ENCODE data around the gene FAM53A. TPM values are rescaled to one million over a fixed set of nuclear protein-coding genes. Genes with fewer than 3 reads are reported as not detected.

FAM53A gene
- total RNA-seq, 1 donor from 2014 or later: 4.3 TPM

DNA sequence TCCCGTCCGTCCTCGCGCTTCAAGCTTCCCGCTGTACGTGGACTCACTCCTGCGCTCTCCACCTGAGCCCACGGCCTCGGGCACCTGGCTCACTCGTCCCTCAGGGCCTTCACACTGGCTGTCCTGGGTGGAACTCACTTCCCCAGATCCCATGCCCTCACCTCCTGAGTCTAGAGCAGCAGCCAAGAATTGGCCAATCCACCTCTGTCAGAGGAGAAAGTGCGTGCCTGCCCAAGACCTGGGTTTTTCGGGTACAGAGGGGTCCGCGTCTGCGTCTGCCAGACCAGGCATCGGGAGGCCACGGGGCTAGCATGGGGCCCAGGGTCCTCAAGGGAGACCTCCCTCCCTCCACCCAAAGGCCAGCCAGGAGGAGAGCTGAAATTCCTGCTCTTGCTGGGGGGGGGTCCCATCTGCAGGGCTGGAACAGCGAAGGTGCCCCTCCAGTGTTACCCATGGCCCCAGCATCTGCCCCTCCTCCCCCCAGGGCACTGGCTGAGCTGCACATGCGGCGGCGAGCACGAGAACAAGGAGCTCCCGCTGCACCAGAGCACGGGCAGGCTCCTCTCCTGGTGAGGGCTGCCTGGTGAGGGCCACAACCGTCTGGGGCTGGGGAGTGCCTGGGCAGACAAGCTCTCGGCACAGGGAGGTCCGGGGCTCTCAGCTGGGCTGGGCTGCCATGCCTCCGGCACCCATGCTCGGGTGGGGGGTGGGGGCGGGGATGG is 47.5 kb downstream of the FAM53A start:
- DNase-seq (ENCODE audit: low read depth, low spot score): no peak
- Mint-ChIP-seq H3K27ac (ENCODE audit: unreplicated experiment) (no peak overlapping the region), H3K9me3 (no peaks in the 10 kb centered on the region), H3K4me3 (no peak overlapping the region), H3K36me3 (ENCODE audit: low read depth) (no peaks in the 10 kb centered on the region), H3K27me3 (ENCODE audit: low read depth) (peaks cover 4% of the 10 kb centered on the region), H3K4me1 (no peaks in the 10 kb centered on the region)
- TF ChIP-seq, protein P1, sequence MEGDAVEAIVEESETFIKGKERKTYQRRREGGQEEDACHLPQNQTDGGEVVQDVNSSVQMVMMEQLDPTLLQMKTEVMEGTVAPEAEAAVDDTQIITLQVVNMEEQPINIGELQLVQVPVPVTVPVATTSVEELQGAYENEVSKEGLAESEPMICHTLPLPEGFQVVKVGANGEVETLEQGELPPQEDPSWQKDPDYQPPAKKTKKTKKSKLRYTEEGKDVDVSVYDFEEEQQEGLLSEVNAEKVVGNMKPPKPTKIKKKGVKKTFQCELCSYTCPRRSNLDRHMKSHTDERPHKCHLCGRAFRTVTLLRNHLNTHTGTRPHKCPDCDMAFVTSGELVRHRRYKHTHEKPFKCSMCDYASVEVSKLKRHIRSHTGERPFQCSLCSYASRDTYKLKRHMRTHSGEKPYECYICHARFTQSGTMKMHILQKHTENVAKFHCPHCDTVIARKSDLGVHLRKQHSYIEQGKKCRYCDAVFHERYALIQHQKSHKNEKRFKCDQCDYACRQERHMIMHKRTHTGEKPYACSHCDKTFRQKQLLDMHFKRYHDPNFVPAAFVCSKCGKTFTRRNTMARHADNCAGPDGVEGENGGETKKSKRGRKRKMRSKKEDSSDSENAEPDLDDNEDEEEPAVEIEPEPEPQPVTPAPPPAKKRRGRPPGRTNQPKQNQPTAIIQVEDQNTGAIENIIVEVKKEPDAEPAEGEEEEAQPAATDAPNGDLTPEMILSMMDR (conservative IDR thresholded peaks at IDR 0.05): no peak

DNA sequence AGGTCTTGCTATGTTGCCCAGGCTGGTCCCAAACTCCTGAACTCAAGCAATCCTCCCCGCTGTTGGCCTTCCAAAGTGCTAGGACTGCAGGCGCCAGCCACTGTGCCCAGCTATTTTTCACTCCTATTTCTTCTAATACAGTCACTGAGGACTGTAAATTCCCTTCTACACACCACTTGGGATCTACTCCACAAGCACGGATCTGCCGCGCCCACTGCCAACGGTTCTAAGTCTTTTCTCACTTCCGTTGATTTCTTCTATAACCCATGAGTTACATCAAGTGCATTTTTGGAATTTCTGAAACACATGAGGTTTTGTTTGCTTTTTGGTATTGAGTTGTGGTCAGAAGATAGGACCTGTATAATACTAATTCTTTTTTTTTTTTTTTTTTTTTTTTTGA is 48.6 kb downstream of the FAM53A start:
- H3K4me3 Mint-ChIP-seq: no peak overlapping the region
- no peaks in the 10 kb centered on the region for H3K4me1 Mint-ChIP-seq
- TF ChIP-seq, protein P1 (conservative IDR thresholded peaks at IDR 0.05): no peak
- no peaks in the 10 kb centered on the region for H3K9me3 Mint-ChIP-seq
- no peaks in the 10 kb centered on the region for H3K36me3 Mint-ChIP-seq (ENCODE audit: low read depth)
- H3K27me3 Mint-ChIP-seq (ENCODE audit: low read depth): peaks cover 4% of the 10 kb centered on the region
- H3K27ac Mint-ChIP-seq (ENCODE audit: unreplicated experiment): no peak overlapping the region
- DNase-seq (ENCODE audit: low read depth, low spot score): no peak

DNA sequence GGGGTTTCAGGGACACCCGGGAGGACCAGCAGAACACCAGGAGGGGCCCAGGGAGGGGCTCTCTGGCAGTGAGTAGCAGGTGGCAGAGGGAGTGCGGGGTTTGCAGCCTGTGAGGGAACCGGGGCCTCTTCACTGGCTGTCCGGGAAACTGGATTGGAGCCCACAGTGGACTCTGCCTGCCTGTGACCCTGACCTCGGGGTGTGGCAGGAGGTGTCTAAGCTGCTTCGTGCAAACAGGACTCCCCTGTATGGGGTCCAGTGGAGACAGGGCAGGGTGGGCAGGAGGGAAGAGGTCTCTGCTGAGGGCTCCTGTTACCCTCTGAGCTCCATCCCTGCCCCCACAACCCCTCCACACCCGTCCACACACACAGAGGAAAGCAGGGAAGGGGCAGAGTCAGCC is 50.1 kb downstream of the FAM53A start:
- Mint-ChIP-seq H3K9me3 (no peaks in the 10 kb centered on the region), H3K36me3 (ENCODE audit: low read depth) (no peaks in the 10 kb centered on the region), H3K27me3 (ENCODE audit: low read depth) (peaks cover 4% of the 10 kb centered on the region), H3K4me3 (no peak overlapping the region), H3K27ac (ENCODE audit: unreplicated experiment) (no peak overlapping the region), H3K4me1 (no peaks in the 10 kb centered on the region)
- TF ChIP-seq, protein P1 (conservative IDR thresholded peaks at IDR 0.05): no peak
- no peak for DNase-seq (ENCODE audit: low read depth, low spot score)

DNA sequence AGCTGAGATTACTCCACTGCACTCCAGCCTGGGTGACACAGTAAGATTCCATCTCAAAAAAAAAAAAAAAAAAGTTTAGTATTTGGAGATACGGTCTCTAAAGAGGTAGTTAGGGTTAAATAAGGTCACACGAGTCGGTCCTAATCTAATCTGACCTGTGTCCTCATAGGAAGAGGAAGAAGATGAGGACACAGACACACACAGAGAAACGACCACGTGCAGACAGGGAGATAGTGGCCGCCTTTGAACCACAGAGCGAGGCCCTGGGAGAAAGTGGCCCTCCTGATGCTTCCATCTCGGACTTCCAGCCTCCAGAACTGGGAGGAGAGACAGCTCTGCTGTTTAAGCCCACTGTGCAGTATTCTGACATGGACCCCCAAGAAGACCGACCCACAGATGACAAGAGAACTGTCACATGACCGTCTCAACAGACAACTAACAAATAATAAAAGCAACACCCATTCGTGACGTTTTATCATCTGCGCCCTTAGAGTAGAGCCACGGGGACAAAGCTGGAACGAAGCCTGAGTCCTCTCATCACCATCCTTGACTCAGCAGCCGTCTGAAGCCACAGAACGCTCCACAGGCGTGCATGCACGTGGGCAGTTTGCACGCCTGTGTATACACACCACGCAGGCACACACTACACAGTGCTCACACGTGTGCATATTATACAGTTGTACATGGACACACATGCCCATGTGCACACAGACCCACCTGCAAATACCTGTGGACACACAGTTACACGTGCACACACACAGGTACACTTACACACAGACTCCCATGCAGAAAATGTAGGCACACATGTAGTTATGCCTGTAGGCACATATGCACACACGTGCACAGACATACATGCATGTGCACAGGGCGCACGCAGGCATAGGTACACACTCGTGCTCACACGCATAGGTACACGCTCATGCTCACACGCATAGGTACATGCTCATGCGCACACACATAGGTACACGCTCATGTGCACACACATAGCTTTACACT is 51.7 kb downstream of the FAM53A start:
- H3K9me3 Mint-ChIP-seq: no peaks in the 10 kb centered on the region
- peaks cover 4% of the 10 kb centered on the region for H3K27me3 Mint-ChIP-seq (ENCODE audit: low read depth)
- TF ChIP-seq, protein P1 (conservative IDR thresholded peaks at IDR 0.05): no peak
- H3K27ac Mint-ChIP-seq (ENCODE audit: unreplicated experiment): no peak overlapping the region
- no peaks in the 10 kb centered on the region for H3K36me3 Mint-ChIP-seq (ENCODE audit: low read depth)
- no peaks in the 10 kb centered on the region for H3K4me1 Mint-ChIP-seq
- DNase-seq (ENCODE audit: low read depth, low spot score): no peak
- no peak overlapping the region for H3K4me3 Mint-ChIP-seq

DNA sequence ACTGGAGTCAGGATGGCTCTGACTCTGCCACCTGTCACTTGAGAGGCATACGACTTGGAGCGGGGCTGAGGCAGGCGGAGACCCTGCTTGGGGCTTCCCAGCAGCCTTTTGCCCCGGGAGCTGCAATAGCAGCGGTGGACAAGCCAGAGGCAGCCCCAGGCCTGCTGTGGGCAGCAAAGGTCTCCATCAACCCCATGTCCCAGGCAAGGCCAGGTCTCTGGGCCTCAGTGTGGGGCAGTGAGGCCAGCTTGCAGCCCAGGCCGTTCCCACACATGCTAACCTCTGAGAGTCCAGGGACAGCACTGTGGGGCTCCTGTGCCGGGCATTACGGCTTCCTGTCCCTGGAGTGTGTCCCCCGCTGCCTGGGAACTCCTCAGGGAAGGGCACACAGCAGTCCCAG is 53.0 kb downstream of the FAM53A start:
- H3K27ac Mint-ChIP-seq (ENCODE audit: unreplicated experiment): no peak overlapping the region
- peaks cover 4% of the 10 kb centered on the region for H3K27me3 Mint-ChIP-seq (ENCODE audit: low read depth)
- DNase-seq (ENCODE audit: low read depth, low spot score): no peak
- no peak overlapping the region for H3K4me3 Mint-ChIP-seq
- TF ChIP-seq, protein P1 (conservative IDR thresholded peaks at IDR 0.05): no peak
- no peaks in the 10 kb centered on the region for H3K9me3 Mint-ChIP-seq
- H3K36me3 Mint-ChIP-seq (ENCODE audit: low read depth): no peaks in the 10 kb centered on the region
- H3K4me1 Mint-ChIP-seq: no peaks in the 10 kb centered on the region

Measured in neural crest cell (in vitro differentiated cells).